ENCODE measurements around the gene CDK13.
A peak's percentile ranks its signal among the peaks of the same experiment; 100 is the strongest.
"Not testable (repeated sequence)": the region's sequence is repeated elsewhere in the genome, so short reads cannot be mapped to it uniquely, and the experiment has no call there.

The CDK13 gene

GRCh38 chr7:40098810-40099209, 148.8 kb downstream of the CDK13 start:
- DNase-seq (ENCODE audit: low spot score) = no peak

- no peak for DNase-seq (ENCODE audit: low spot score)
Observed at GRCh38 chr7:40099837-40100236, 149.8 kb downstream of the CDK13 start.

- DNase-seq (ENCODE audit: low spot score) = no peak
Observed at GRCh38 chr7:40101201-40101600, 151.1 kb downstream of the CDK13 start.

- DNase-seq (ENCODE audit: low spot score) = no peak
Observed at GRCh38 chr7:40102897-40103296, 152.8 kb downstream of the CDK13 start.

- no peak for DNase-seq (ENCODE audit: low spot score)
Observed at GRCh38 chr7:40105879-40106473, 155.9 kb downstream of the CDK13 start.

- no peak for DNase-seq (ENCODE audit: low spot score)
Observed at GRCh38 chr7:40115936-40116335, 165.9 kb downstream of the CDK13 start.

GRCh38 chr7:40117199-40117598, 167.1 kb downstream of the CDK13 start:
- not testable (repeated sequence) for DNase-seq (ENCODE audit: low spot score)

- not testable (repeated sequence) for DNase-seq (ENCODE audit: low spot score)
Observed at GRCh38 chr7:40118201-40118600, 168.1 kb downstream of the CDK13 start.

- DNase-seq (ENCODE audit: low spot score) = no peak
Observed at GRCh38 chr7:40120020-40120419, 170.0 kb downstream of the CDK13 start.

- not testable (repeated sequence) for DNase-seq (ENCODE audit: low spot score)
Observed at GRCh38 chr7:40122100-40122939, 172.3 kb downstream of the CDK13 start.

- no peak for DNase-seq (ENCODE audit: low spot score)
Observed at GRCh38 chr7:40122940-40123254, 172.8 kb downstream of the CDK13 start.

GRCh38 chr7:40133561-40134427, 183.7 kb downstream of the CDK13 start:
- peak; percentile 21 for DNase-seq (ENCODE audit: low spot score)

GRCh38 chr7:40134428-40135316, 184.6 kb downstream of the CDK13 start, which contains the start of the genes MPLKIP and SUGCT:
Gene MPLKIP, minus strand, starts transcription at chr7:40134622. Its CDS starts 55 bp downstream, at chr7:40134567.
Gene SUGCT, plus strand, starts transcription at chr7:40135005.
- peak; percentile 88 for DNase-seq (ENCODE audit: low spot score)

GRCh38 chr7:40135317-40135610, 185.2 kb downstream of the CDK13 start:
- DNase-seq (ENCODE audit: low spot score) = peak; percentile 4

GRCh38 chr7:40137563-40137962, 187.5 kb downstream of the CDK13 start:
- DNase-seq (ENCODE audit: low spot score) = no peak

GRCh38 chr7:40138973-40139372, 188.9 kb downstream of the CDK13 start:
- DNase-seq (ENCODE audit: low spot score) = no peak

GRCh38 chr7:40139891-40140290, 189.8 kb downstream of the CDK13 start:
- DNase-seq (ENCODE audit: low spot score) = not testable (repeated sequence)

- DNase-seq (ENCODE audit: low spot score) = not testable (repeated sequence)
Observed at GRCh38 chr7:40141916-40142315, 191.9 kb downstream of the CDK13 start.

- not testable (repeated sequence) for DNase-seq (ENCODE audit: low spot score)
Observed at GRCh38 chr7:40145596-40146130, 195.6 kb downstream of the CDK13 start.

GRCh38 chr7:40147371-40148246, 197.6 kb downstream of the CDK13 start:
- DNase-seq (ENCODE audit: low spot score) = no peak

- not testable (repeated sequence) for DNase-seq (ENCODE audit: low spot score)
Observed at GRCh38 chr7:40148247-40148580, 198.2 kb downstream of the CDK13 start.

All from CD4-positive, alpha-beta T cell treated with Interleukin-15 for 4 hours (primary cell).